GM18498 (cell line): Measurements from ENCODE around the gene GRID1.

Experiments
- ATAC-seq: cut with Tn5 transposase; IDR thresholded peaks from one replicate; pipeline ENCODE4 v1.9.1; 2021; ENCODE audit warnings: mild to moderate bottlenecking, moderate library complexity; ENCODE audit not compliant: unreplicated experiment

The GRID1 gene

GRCh38 chr10:86316274-86316835, 50.2 kb downstream of the GRID1 start:
- no peak for ATAC-seq

DNA sequence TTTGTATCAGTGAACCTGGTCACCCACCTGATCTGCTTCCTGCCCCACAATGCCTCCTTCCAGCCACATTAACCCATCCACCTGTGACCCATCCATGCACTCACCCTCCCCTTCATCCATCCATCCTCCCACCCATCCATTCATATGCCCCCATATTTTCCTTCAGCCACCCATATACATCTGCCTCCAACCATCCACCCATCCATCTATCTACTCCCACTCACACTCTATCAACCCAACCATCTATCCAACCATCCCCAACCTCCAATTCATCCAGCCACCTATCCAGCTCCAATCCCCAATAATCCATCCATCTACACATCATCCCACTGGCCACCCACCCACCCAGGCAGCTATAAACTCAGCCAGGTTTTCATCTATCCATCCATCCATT, 51.0 kb downstream of the GRID1 start:
- no peak for ATAC-seq

DNA sequence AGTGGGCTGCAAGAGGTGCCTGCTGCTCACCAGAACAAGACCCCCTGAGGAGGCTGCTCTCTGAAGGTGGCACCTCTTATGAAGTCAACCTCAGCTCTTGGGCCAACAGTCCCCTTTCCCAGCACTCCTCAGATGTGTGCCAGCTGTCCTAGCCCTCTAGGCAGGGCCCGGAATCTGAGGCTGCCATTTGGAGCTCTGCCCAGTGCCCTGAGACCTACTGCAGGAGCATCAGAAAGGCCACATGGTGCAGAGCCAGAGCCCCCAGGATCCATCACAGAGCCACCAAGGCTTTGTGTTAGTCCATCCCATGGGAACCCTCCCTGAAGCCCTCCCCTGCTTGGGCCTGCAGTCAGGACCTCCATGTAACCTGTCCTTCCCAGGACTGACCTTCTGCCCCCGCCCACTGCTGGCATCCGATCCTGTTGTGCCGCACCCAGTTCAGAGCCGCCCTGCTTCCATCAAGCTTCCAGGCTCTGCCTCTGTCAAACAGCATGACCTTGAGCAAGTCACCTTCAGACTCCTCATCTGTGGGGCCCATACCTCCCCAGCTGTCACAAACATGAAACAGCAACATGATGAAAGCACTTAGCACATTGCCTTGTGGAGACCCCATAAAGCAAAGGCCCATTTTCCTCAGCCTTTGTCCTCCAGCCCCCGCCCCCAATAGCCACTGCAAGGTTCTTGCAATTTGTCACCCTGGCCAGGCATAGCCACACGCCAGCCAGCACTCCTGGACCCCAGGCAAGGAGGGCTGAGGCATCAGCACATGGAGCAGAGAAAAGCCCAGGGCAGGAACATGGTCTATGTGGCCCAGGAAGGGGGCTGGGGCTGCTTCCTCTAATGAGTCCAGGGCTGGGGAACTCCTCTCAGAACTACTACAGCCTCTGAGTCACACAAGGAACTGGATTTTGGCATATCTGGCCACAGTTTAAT, 51.7 kb downstream of the GRID1 start:
- no peak for ATAC-seq

GRCh38 chr10:86313621-86314041, 53.0 kb downstream of the GRID1 start:
- no peak for ATAC-seq

GRCh38 chr10:86312701-86313270, 53.8 kb downstream of the GRID1 start:
- ATAC-seq: no peak

- no peak for ATAC-seq
Measured at GRCh38 chr10:86311906-86312305, 54.7 kb downstream of the GRID1 start.

- ATAC-seq: no peak
Measured at GRCh38 chr10:86311190-86311589, 55.4 kb downstream of the GRID1 start.

DNA sequence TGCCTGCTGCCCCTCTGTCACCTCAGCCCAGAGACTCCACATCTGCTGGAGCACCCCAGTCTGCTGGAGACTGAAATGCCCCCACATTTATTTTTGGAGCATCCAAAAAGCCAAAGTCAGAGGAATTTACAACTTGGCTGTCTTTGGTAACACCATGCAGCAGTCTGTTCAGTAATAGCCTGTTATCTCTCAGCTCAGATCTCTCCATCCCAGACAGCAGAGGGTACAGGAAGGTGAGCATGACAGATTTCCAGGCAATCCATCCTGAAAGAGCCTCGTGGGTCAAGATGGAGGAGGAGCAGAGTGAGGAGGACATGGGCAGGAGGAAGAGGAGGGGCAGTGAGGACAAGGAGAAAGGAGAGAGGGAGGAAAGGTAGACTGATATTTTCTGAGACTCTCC, 55.9 kb downstream of the GRID1 start:
- no peak for ATAC-seq

DNA sequence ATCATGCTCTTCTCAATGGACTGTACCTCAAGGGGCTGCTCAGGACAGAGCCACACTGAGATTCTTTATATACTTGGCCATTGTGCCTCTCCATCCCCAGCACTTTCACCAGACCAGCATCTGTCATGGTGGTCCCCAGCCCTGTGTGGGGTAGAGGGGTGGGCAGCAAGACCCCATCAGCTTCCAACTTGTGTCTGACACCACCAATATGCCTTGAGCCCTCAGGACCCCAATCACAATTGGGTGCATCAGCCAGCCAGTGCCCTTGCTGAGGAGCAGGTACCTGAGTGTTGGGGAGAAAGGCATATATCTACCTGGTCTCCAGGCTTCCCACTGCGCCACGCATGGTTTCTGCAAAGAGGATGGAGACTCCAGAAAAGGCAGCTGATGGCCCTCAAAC, 56.3 kb downstream of the GRID1 start:
- ATAC-seq: no peak

GRCh38 chr10:86308056-86308455, 58.5 kb downstream of the GRID1 start:
- ATAC-seq: no peak

- no peak for ATAC-seq
Measured at GRCh38 chr10:86306628-86307278, 59.8 kb downstream of the GRID1 start.

GRCh38 chr10:86305521-86305920, 61.1 kb downstream of the GRID1 start:
- no peak for ATAC-seq

GRCh38 chr10:86304436-86304835, 62.2 kb downstream of the GRID1 start:
- ATAC-seq: no peak

GRCh38 chr10:86303626-86304025, 63.0 kb downstream of the GRID1 start:
- ATAC-seq: no peak

DNA sequence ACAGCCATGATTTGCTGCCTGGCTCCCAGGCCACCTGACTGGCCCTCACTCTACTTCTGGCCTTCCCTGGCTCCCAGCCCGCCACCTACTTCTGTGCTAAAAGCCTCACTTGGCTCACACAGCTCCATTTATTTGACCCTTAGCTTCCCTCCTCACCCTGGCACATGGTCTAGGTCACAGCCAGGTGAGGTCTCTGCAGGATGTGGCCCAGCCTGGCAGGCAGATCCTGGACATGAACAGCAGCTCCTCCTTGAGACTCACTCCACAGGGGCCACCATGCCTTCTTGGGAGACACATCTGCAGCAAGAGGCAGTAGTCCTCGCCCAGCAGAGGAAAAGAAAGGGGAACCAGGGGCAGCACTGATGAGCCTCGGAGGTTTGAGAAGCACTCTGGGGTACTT, 64.6 kb downstream of the GRID1 start:
- no peak for ATAC-seq

DNA sequence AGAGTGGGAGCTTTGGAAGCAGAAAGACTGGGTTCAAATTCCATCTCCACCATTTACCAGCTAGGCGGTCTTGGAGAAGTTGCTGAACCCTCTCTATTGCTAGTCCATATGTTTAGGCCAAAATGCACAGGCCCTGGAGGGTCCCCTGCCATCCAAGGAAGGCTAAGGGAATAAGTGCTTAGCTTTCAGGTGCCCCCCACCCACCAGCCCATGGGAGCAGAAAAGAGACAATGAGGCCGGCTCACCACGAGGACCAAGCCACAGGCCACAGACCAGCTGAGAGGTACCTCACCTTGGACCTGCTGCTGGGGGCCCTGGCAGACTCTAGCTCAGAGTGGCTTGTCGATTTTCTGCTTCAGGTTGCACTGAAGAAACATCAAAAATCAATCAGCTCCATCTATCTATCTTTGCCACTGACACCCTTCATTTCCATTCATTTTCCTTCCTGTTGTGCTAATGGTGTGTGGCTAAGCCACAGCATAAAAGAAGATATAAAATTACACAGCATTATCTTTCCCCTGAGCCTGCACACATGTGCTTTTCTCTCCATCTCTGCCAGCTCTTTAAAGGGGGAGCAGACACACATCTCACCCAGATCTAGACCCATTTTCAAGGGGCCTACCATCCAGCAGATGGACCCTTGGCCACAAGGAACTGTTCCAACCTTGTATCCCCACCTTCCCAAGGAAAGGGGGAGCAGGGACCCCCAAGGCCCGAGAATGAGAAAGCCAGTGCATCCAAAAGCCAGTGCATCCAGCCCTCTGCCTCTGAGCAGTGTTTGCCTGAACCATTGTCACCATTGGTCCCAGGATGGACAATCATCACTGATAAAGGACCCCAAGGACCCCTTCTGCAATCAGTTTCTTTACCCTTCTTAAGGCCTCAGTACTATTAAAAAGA, 65.4 kb downstream of the GRID1 start:
- ATAC-seq: no peak

- no peak for ATAC-seq
Measured at GRCh38 chr10:86300399-86300925, 66.1 kb downstream of the GRID1 start.

- no peak for ATAC-seq
Measured at GRCh38 chr10:86299562-86299961, 67.0 kb downstream of the GRID1 start.

DNA sequence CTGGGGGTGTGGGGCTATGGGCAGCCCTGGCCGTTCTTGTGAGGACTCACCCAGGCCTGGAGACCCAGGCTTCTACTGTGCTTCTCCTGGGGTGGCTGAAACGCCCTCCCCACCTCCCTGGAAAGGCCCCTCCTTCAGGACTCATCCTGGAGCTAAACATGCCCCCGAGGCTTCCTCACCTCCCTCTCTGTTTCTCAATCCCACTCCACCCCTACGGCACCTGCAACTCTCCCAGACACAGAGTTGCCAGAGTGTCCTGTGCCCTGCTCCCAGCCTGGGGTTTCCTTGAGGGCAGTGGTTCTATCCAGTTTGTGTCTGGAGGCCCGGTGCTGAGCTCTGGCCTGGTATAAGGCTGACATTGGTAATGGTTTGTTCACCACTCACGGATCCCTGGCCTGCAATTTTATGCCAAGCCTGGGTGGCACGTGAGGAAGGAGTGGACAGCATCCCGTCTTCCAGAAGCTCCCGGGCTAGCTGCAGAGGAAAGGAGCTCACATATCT, 68.0 kb downstream of the GRID1 start:
- ATAC-seq: no peak

DNA sequence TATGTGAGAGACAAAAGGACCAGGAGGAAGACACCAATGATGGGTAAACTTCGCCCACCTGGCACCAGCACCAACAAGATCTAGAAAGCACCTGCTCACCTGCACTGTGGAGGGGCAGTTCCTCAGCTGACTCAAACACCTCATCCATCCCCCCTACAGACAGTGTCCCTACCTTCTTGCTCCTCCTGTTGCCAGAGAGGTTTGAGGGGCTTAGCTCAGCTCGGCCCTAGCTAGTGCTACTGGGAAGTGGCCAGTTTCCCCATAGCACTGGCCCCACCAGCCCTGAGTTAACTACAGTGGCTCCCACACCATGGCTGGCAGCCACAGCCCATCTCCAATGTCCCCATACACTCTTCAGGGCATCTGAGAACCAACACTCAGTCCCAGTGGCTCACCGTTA, 70.8 kb downstream of the GRID1 start:
- no peak for ATAC-seq
